ENCODE results near the gene ZNF804A. TPM values are rescaled to one million over a fixed set of nuclear protein-coding genes. Genes with fewer than 3 reads are reported as not detected.

ZNF804A gene
- total RNA-seq, 1 experiment from 2014 or later, result not detected

- intact Hi-C loops (cut with micrococcal nuclease; ENCODE audit: unreplicated experiment), result no loop called here
- Mint-ChIP-seq H3K27me3 (ENCODE audit: insufficient read depth, unreplicated experiment) (no peaks in the 10 kb centered on the region), H3K36me3 (ENCODE audit: insufficient read depth, unreplicated experiment) (no peaks in the 10 kb centered on the region), H3K4me1 (ENCODE audit: low read depth, unreplicated experiment) (no peaks in the 10 kb centered on the region), H3K27ac (ENCODE audit: unreplicated experiment) (no peak overlapping the region), H3K4me3 (ENCODE audit: unreplicated experiment) (no peak overlapping the region), H3K9me3 (ENCODE audit: unreplicated experiment) (no peaks in the 10 kb centered on the region)
- no peaks in the 10 kb centered on the region for H3K9me3 ChIP-seq
- H3K27me3 ChIP-seq (replicated peaks; ENCODE audit: control insufficient read depth, insufficient read depth, low read length), result no peaks in the 10 kb centered on the region
- no TSS peak for BruUV-seq (replicated peaks)
- POLR2A ChIA-PET, result no interaction called here
- no peaks in the 10 kb centered on the region for H3K36me3 ChIP-seq (ENCODE audit: control insufficient read depth, insufficient read depth, low read length)
- no peaks in the 10 kb centered on the region for H3K4me1 ChIP-seq
- CTCF ChIA-PET, result no interaction called here
- TF ChIP-seq, protein P1, sequence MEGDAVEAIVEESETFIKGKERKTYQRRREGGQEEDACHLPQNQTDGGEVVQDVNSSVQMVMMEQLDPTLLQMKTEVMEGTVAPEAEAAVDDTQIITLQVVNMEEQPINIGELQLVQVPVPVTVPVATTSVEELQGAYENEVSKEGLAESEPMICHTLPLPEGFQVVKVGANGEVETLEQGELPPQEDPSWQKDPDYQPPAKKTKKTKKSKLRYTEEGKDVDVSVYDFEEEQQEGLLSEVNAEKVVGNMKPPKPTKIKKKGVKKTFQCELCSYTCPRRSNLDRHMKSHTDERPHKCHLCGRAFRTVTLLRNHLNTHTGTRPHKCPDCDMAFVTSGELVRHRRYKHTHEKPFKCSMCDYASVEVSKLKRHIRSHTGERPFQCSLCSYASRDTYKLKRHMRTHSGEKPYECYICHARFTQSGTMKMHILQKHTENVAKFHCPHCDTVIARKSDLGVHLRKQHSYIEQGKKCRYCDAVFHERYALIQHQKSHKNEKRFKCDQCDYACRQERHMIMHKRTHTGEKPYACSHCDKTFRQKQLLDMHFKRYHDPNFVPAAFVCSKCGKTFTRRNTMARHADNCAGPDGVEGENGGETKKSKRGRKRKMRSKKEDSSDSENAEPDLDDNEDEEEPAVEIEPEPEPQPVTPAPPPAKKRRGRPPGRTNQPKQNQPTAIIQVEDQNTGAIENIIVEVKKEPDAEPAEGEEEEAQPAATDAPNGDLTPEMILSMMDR (IDR thresholded peaks at IDR 0.05; ENCODE audit: insufficient read depth in 1 of 2, low read depth in 1 of 2, low read length in 1 of 2, severe bottlenecking in 1 of 2, unreplicated experiment in 1 of 2), result no peak
- H3K4me3 ChIP-seq (ENCODE audit: low read depth, low read length), result no peak overlapping the region
- DNase-seq, result no peak
Measured at GRCh38 chr2:184620367-184620766, 22.0 kb downstream of the ZNF804A start.

DNA sequence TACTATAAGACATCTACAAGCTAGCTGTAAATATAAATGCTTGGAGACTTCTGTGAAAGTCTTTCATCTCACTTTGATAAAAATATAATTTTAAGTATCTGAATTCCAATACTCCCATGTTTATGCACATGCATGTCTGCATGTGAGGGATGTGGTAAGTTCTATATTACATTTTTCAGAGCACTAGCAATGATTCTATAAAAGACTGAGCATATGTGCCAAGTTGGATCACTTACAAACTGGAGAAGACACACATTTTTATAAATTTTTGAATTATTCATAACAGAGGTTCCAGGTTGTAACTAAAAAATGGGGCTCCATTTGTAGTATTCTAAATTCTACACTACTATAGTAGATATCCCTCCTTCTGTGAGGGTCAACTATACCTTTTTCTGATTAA is 26.0 kb downstream of the ZNF804A start:
- DNase-seq, result no peak
- Mint-ChIP-seq H3K9me3 (ENCODE audit: unreplicated experiment) (no peaks in the 10 kb centered on the region), H3K36me3 (ENCODE audit: insufficient read depth, unreplicated experiment) (no peaks in the 10 kb centered on the region), H3K4me1 (ENCODE audit: low read depth, unreplicated experiment) (no peaks in the 10 kb centered on the region), H3K27me3 (ENCODE audit: insufficient read depth, unreplicated experiment) (no peaks in the 10 kb centered on the region), H3K27ac (ENCODE audit: unreplicated experiment) (no peak overlapping the region), H3K4me3 (ENCODE audit: unreplicated experiment) (no peak overlapping the region)
- CTCF ChIA-PET, result no interaction called here
- TF ChIP-seq, protein P1 (IDR thresholded peaks at IDR 0.05; ENCODE audit: insufficient read depth in 1 of 2, low read depth in 1 of 2, low read length in 1 of 2, severe bottlenecking in 1 of 2, unreplicated experiment in 1 of 2), result no peak
- H3K27me3 ChIP-seq (replicated peaks; ENCODE audit: control insufficient read depth, insufficient read depth, low read length), result no peaks in the 10 kb centered on the region
- H3K4me3 ChIP-seq (ENCODE audit: low read depth, low read length), result no peak overlapping the region
- POLR2A ChIA-PET, result no interaction called here
- no peaks in the 10 kb centered on the region for H3K9me3 ChIP-seq
- no peaks in the 10 kb centered on the region for H3K36me3 ChIP-seq (ENCODE audit: control insufficient read depth, insufficient read depth, low read length)
- BruUV-seq (replicated peaks), result no TSS peak
- H3K4me1 ChIP-seq, result no peaks in the 10 kb centered on the region
- intact Hi-C loops (cut with micrococcal nuclease; ENCODE audit: unreplicated experiment), result no loop called here

GRCh38 chr2:184628051-184628450 is 29.7 kb downstream of the ZNF804A start:
- TF ChIP-seq, protein P1 (IDR thresholded peaks at IDR 0.05; ENCODE audit: insufficient read depth in 1 of 2, low read depth in 1 of 2, low read length in 1 of 2, severe bottlenecking in 1 of 2, unreplicated experiment in 1 of 2), result no peak
- Mint-ChIP-seq H3K9me3 (ENCODE audit: unreplicated experiment) (no peaks in the 10 kb centered on the region), H3K36me3 (ENCODE audit: insufficient read depth, unreplicated experiment) (no peaks in the 10 kb centered on the region), H3K4me1 (ENCODE audit: low read depth, unreplicated experiment) (no peaks in the 10 kb centered on the region), H3K27me3 (ENCODE audit: insufficient read depth, unreplicated experiment) (no peaks in the 10 kb centered on the region), H3K4me3 (ENCODE audit: unreplicated experiment) (no peak overlapping the region), H3K27ac (ENCODE audit: unreplicated experiment) (no peak overlapping the region)
- intact Hi-C loops (cut with micrococcal nuclease; ENCODE audit: unreplicated experiment), result no loop called here
- H3K4me3 ChIP-seq (ENCODE audit: low read depth, low read length), result no peak overlapping the region
- POLR2A ChIA-PET, result no interaction called here
- no peaks in the 10 kb centered on the region for H3K9me3 ChIP-seq
- CTCF ChIA-PET, result no interaction called here
- no peaks in the 10 kb centered on the region for H3K36me3 ChIP-seq (ENCODE audit: control insufficient read depth, insufficient read depth, low read length)
- H3K27me3 ChIP-seq (replicated peaks; ENCODE audit: control insufficient read depth, insufficient read depth, low read length), result no peaks in the 10 kb centered on the region
- no TSS peak for BruUV-seq (replicated peaks)
- no peaks in the 10 kb centered on the region for H3K4me1 ChIP-seq
- no peak for DNase-seq
